Progenitor cell of endocrine pancreas (in vitro differentiated cells): ENCODE measurements around the gene PTH1R. TPM values are rescaled to one million over a fixed set of nuclear protein-coding genes. Genes with fewer than 3 reads are reported as not detected.

Experiments
- DNase-seq: peaks from one replicate; pipeline ENCODE4 v3.0.0; 2021; ENCODE audit warnings: low spot score; ENCODE audit not compliant: unreplicated experiment
- H3K27ac Mint-ChIP-seq: 2 replicates; pipeline ENCODE4 v1.8.0; 2021; ENCODE audit warnings: mild to moderate bottlenecking, moderate library complexity, mixed read lengths
- H3K27me3 Mint-ChIP-seq: 2 replicates; pipeline ENCODE4 v1.8.0; 2021; ENCODE audit warnings: mixed read lengths
- H3K36me3 Mint-ChIP-seq: 2 replicates; pipeline ENCODE4 v1.8.0; 2022; ENCODE audit warnings: mixed read lengths; ENCODE audit not compliant: insufficient read depth
- H3K4me1 Mint-ChIP-seq: 2 replicates; pipeline ENCODE4 v1.8.0; 2021; ENCODE audit warnings: low read depth, mixed read lengths
- H3K4me3 Mint-ChIP-seq: 2 replicates; pipeline ENCODE4 v1.8.0; 2021; ENCODE audit warnings: low read depth, mild to moderate bottlenecking, moderate library complexity, mixed read lengths
- H3K9me3 Mint-ChIP-seq: 2 replicates; pipeline ENCODE4 v1.8.0; 2021; ENCODE audit warnings: low read depth, mixed read lengths
- CTCF ChIP-seq: fragments of 200-600 bp; sonication (generic); IDR thresholded peaks from one replicate; pipeline ENCODE4 v1.5.0; 2021; ENCODE audit warnings: antibody characterized with exemption, mild to moderate bottlenecking; ENCODE audit not compliant: unreplicated experiment
- total RNA-seq: library from RNA; stranded (reverse); gene quantifications from 2 replicates; pipeline ENCODE4 v1.2.1, GENCODE V29; 2021

PTH1R gene
- total RNA-seq, 1 donor from 2014 or later = 0.26 TPM

- Mint-ChIP-seq H3K9me3 (no peaks in the 10 kb centered on the region), H3K4me1 (peaks cover 9% of the 10 kb centered on the region), H3K4me3 (no peak overlapping the region), H3K27ac (no peak overlapping the region), H3K36me3 (no peaks in the 10 kb centered on the region), H3K27me3 (peaks cover 35% of the 10 kb centered on the region)
- no peak for TF ChIP-seq CTCF
- no peak for DNase-seq
These were observed 19.1 kb upstream of the PTH1R start for GRCh38 chr3:46858456-46858855.

- Mint-ChIP-seq H3K4me1 (peaks cover 9% of the 10 kb centered on the region), H3K27ac (no peak overlapping the region), H3K36me3 (no peaks in the 10 kb centered on the region), H3K27me3 (peaks cover 39% of the 10 kb centered on the region), H3K9me3 (no peaks in the 10 kb centered on the region), H3K4me3 (no peak overlapping the region)
- no peak for DNase-seq
- no peak for TF ChIP-seq CTCF
These were observed 18.4 kb upstream of the PTH1R start for GRCh38 chr3:46859001-46859710.

- Mint-ChIP-seq H3K27ac (no peak overlapping the region), H3K4me1 (peaks cover 9% of the 10 kb centered on the region), H3K36me3 (no peaks in the 10 kb centered on the region), H3K9me3 (no peaks in the 10 kb centered on the region), H3K4me3 (no peak overlapping the region), H3K27me3 (peaks cover 31% of the 10 kb centered on the region)
- DNase-seq = no peak
- peak; percentile 65 for TF ChIP-seq CTCF
These were observed 17.3 kb upstream of the PTH1R start for GRCh38 chr3:46860017-46860809.

- H3K9me3 Mint-ChIP-seq = no peaks in the 10 kb centered on the region
- peaks cover 9% of the 10 kb centered on the region for H3K4me1 Mint-ChIP-seq
- H3K4me3 Mint-ChIP-seq = no peak overlapping the region
- H3K27ac Mint-ChIP-seq = no peak overlapping the region
- TF ChIP-seq CTCF = no peak
- H3K36me3 Mint-ChIP-seq = no peaks in the 10 kb centered on the region
- DNase-seq = no peak
- H3K27me3 Mint-ChIP-seq = peaks cover 31% of the 10 kb centered on the region
These were observed 16.5 kb upstream of the PTH1R start for GRCh38 chr3:46860810-46861604.
